Transverse colon (tissue), 4 donors: ENCODE results near the gene GPR89B. TPM values are rescaled to one million over a fixed set of nuclear protein-coding genes. Genes with fewer than 3 reads are reported as not detected.

Experiments
- DNase-seq: peaks from one replicate; pipeline ENCODE4 v3.0.0-alpha.2; 2019
- H3K27ac ChIP-seq, 4 donors: fragments of 200-600 bp; sonication (generic); 2 replicates each; pipeline ENCODE4 v1.5.1; 2016 to 2018; ENCODE audit warnings: inconsistent platforms in 4 of 4
- H3K27me3 ChIP-seq: fragments of 200-600 bp; sonication (generic); 2 replicates; pipeline ENCODE4 v1.5.1; 2017; ENCODE audit warnings: inconsistent platforms
- H3K36me3 ChIP-seq, 4 donors: fragments of 200-600 bp; sonication (generic); 2 replicates each; pipeline ENCODE4 v1.5.1; 2017 to 2019; ENCODE audit warnings: inconsistent platforms in 4 of 4
- H3K4me1 ChIP-seq, 4 donors: fragments of 200-600 bp; sonication (generic); 2 replicates each; pipeline ENCODE4 v1.5.1; 2017 to 2020; ENCODE audit warnings: inconsistent platforms in 4 of 4
- H3K4me3 ChIP-seq, 4 donors: fragments of 200-600 bp; sonication (generic); 1 replicate in 1 of 4; 2 replicates in 3 of 4; pipeline versions ENCODE4 v1.5.1 to v1.6.1; 2017 to 2019; ENCODE audit warnings: inconsistent platforms in 4 of 4
- H3K9me3 ChIP-seq, 2 donors: fragments of 200-600 bp; sonication (generic); 2 replicates each; pipeline ENCODE4 v1.5.1; 2017 to 2019; ENCODE audit warnings: inconsistent platforms in 2 of 2
- CTCF ChIP-seq, 5 experiments: fragments of 200-600 bp in 3 of 5; fragments of 450-650 bp in 2 of 5; sonication (generic) in 3 of 5; IDR thresholded peaks; 1 replicate in 2 of 5; 2 replicates in 3 of 5; pipeline ENCODE4 v1.5.1; 2016 to 2017; ENCODE audit warnings: antibody characterized with exemption in 5 of 5, inconsistent platforms in 3 of 5, mild to moderate bottlenecking in 2 of 5, moderate library complexity in 1 of 5
- EP300 ChIP-seq: sonication (generic); formaldehyde crosslinking; IDR thresholded peaks from one replicate; pipeline ENCODE4 v1.6.1; 2017; ENCODE audit warnings: antibody characterized with exemption, low read depth
- POLR2A ChIP-seq: fragments of 450-650 bp; IDR thresholded peaks from one replicate; pipeline ENCODE4 v1.6.1; 2016; ENCODE audit warnings: antibody characterized with exemption, mild to moderate bottlenecking, moderate library complexity
- POLR2AphosphoS5 ChIP-seq, 3 donors: sonication (generic); formaldehyde crosslinking; IDR thresholded peaks; one replicate each; pipeline ENCODE4 v1.6.1; 2016; ENCODE audit warnings: antibody characterized with exemption in 3 of 3
- WGBS, 2 donors: methylation state at CpG; one replicate each; pipeline ENCODE4 v1.1.5; 2018; ENCODE audit warnings: low coverage in 1 of 2; 5-methylcytosine and 5-hydroxymethylcytosine counted together
- in situ Hi-C, 4 donors: fragments of 200-750 bp; cut with MboI; loops; one replicate each; pipeline versions ENCODE4 v1.15.0 to v1.15.1; 2017; ENCODE audit warnings: low sequenced_read_pairs in 3 of 4, low pct_ligation_motif_present in 1 of 4, low pct_unique_long_range_greater_than_20kb in 1 of 4
- intact Hi-C: fragments of 100-400 bp; cut with DNase I; formaldehyde crosslinking; loops from one replicate; pipeline ENCODE4 v1.15.1; 2023; ENCODE audit warnings: low total_unique reads
- total RNA-seq, 4 donors: library from RNA; depleted of rRNA; stranded (reverse); fragments of >200 nt; gene quantifications; one replicate each; pipeline ENCODE4 v1.1.0, GENCODE V29; 2016

GPR89B gene
- total RNA-seq, 4 donors from 2014 or later, result 5.0 to 30.8 (median 12.5) TPM

DNA sequence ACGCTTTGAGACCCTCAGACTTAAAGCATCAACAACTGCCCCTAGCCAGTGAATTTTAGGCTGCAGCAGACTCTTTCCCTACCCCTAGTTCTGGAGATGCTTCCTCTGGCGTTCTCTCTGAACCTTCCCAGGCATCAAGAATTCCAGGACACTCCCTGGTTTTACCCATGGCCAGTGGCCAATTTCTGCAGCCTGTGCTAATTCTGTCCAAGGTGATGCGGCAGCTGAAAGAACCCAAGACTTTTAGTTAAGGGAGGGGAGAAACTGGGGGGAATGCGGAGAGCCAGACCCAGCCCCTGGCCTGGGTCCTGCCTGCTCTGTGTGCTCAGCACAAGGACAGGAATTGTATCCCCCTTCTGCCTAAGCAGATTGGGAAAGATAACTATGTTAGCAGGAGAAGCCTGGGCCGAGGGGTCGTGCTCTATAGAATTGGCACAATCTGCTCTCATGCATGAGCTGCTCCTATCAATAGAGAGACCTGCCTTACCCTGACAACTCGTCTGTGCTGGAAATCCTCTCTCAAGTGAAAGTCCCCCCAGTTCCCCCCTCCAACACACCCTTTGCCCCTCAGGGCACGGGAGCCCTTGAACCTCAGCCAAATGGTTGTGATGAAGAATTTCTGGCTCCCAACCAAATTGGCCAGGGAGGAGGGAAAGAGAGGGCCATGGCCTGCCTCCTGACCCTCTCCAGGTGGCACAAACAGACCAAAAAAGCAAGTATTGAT lies 31.0 kb upstream of the GPR89B start:
- H3K36me3 ChIP-seq, result no peaks in the 10 kb centered on the region
- TF ChIP-seq POLR2A, result no peak
- no peak for TF ChIP-seq POLR2AphosphoS5 (IDR thresholded peaks at IDR 0.05)
- intact Hi-C loops, result no loop called here
- 51% methylated on average over 8 of the region's 8 CpGs; no CpG with 5 or more reads in 1 of the 2 donors for WGBS, 2 donors
- in situ Hi-C loops, result loop anchor here in 3 of 4 donors (10.0 to 25.0 kb wide), 5 partner anchors 185 to 410 kb away; no protein-coding TSS in a partner anchor
- no peak for DNase-seq
- no peak overlapping the region for H3K4me3 ChIP-seq
- H3K27me3 ChIP-seq, result no peaks in the 10 kb centered on the region
- H3K4me1 ChIP-seq, result no peaks in the 10 kb centered on the region
- no peaks in the 10 kb centered on the region for H3K9me3 ChIP-seq
- no peak overlapping the region for H3K27ac ChIP-seq

DNA sequence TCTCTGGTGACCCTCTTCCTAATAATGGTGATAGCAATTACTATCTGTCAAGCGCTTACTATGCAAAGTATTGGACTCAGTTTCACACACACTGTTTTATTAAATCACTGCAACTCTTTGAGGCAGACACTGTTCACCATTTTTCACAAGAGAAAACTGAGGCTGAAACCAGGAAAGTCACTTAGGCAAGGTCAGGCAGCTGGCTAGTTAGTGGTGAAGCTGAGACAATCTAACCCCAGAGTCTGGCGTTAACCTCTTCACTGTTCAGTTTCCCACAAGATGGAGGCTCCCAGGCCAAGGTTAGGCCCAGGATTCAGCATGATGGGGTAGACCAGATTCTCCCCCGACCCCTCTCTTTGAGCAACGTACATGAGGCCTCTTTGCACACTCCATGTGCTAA lies 30.4 kb upstream of the GPR89B start:
- H3K27me3 ChIP-seq, result no peaks in the 10 kb centered on the region
- no peak for TF ChIP-seq CTCF (IDR thresholded peaks at IDR 0.05)
- TF ChIP-seq POLR2AphosphoS5 (IDR thresholded peaks at IDR 0.05), result no peak
- no peak for TF ChIP-seq POLR2A
- TF ChIP-seq EP300, result no peak
- no peaks in the 10 kb centered on the region for H3K36me3 ChIP-seq
- no peaks in the 10 kb centered on the region for H3K4me1 ChIP-seq
- no peaks in the 10 kb centered on the region for H3K9me3 ChIP-seq
- no peak for DNase-seq
- intact Hi-C loops, result no loop called here
- WGBS, 2 donors, result 64 to 71% methylated on average over 1 to 4 of the region's 4 CpGs
- in situ Hi-C loops, result loop anchor here in 3 of 4 donors (10.0 to 25.0 kb wide), 5 partner anchors 185 to 410 kb away; no protein-coding TSS in a partner anchor
- no peak overlapping the region for H3K4me3 ChIP-seq
- no peak overlapping the region for H3K27ac ChIP-seq

DNA sequence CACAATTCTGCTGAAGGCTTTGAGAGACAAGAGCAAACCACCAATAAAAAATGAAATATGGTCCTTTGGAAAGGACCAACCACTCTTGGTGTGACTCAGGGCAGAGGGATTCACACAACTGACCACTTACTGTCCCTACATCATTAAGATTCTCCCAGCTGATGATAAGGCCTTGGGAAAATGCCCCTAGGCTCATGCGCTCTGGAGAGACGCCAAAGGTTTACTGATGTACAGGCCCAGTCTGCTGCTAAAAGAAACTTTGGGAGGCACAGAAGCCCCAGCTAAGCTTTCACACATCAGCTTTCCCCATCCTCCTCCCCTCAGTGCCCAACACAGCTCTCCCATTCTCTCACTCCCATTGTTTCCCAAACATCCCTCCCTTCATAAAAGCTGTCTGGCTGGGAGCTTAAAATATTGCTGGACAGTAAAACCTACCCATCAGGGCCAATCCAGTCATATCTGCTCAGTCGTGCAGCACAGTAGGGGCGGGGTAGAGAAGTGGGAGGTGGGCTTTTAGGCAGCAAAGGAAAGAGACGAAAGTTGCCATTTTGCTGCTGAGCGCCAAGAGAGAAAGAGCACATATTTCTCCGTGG lies 25.9 kb upstream of the GPR89B start, which contains the start of gene GJA8:
Gene GJA8 (plus strand): TSS at position 543 of the 593 bp plus-strand sequence. CDS start 5,161 bp downstream, outside the sequence.
- intact Hi-C loops (no loop called here), in situ Hi-C loops (no loop called here)
- Histone ChIP-seq H3K4me1 (no peaks in the 10 kb centered on the region), H3K4me3 (no peak within 1 kb of the TSS), H3K9me3 (no peaks in the 10 kb centered on the region), H3K36me3 (no peaks in the 10 kb centered on the region), H3K27me3 (no peaks in the 10 kb centered on the region), H3K27ac (no peak within 1 kb of the TSS)
- DNase-seq, result no peak
- 85 to 88% methylated on average over 4 to 7 of the region's 7 CpGs for WGBS, 2 donors
- TF ChIP-seq POLR2A (no peak), EP300 (no peak), CTCF (IDR thresholded peaks at IDR 0.05) (no peak), POLR2AphosphoS5 (IDR thresholded peaks at IDR 0.05) (no peak)

DNA sequence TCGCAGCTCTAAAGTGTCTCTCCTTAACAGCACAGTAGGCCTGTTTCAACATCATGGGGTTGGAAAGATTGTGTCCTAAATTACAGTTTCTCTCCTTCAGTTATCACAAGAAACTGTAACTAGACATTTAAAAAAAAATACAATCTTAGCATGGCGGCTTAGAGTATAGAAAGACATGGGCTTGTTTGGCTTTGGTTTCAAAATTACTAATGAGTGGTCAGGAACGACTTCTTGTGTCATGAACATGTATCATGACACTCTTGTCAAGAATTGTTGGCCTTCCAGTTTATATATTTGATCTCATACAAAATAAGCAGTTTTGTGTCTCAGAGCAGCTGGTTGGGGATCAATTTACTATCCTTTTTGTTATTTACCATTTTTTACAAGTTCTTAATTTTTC lies 23.5 kb upstream of the GPR89B start:
- Histone ChIP-seq H3K4me1 (no peaks in the 10 kb centered on the region), H3K9me3 (no peaks in the 10 kb centered on the region), H3K36me3 (no peaks in the 10 kb centered on the region), H3K27ac (no peak overlapping the region), H3K27me3 (no peaks in the 10 kb centered on the region), H3K4me3 (no peak overlapping the region)
- intact Hi-C loops (no loop called here), in situ Hi-C loops (no loop called here)
- no peak for DNase-seq
- WGBS, 2 donors, result 72 to 73% methylated on average over 2 to 3 of the region's 3 CpGs
- TF ChIP-seq POLR2A, result no peak
- no peak for TF ChIP-seq POLR2AphosphoS5 (IDR thresholded peaks at IDR 0.05)
- no peak for TF ChIP-seq CTCF (IDR thresholded peaks at IDR 0.05)
- no peak for TF ChIP-seq EP300
